GM19395 (cell line): Measurements from ENCODE around the gene TBCD.

ENCODE experiments used
- ATAC-seq: cut with Tn5 transposase; IDR thresholded peaks from one replicate; pipeline ENCODE4 v1.9.1; 2021; ENCODE audit warnings: mild to moderate bottlenecking, moderate library complexity; ENCODE audit not compliant: unreplicated experiment

Gene TBCD

DNA sequence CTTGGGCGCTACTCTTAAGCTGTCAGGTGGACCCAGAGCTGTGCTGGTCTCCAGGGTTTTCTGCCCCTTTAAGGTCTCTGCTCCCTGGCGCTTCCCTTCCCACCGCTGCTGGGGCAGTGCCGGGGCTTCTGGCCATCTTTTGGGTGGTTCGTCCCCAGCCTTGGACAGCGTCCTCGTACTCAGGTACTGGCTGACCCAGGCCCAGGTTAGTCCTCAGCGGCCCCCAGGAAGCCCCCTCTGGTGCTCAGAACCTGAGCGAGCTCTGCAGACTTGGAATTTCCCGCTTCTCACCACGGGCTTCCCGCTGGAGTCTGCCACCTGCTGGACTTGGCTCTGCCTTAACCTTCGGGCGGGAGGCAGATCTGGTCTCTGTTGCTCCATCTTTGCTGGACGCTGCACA, 182.0 kb downstream of the TBCD start:
- ATAC-seq: no peak

DNA sequence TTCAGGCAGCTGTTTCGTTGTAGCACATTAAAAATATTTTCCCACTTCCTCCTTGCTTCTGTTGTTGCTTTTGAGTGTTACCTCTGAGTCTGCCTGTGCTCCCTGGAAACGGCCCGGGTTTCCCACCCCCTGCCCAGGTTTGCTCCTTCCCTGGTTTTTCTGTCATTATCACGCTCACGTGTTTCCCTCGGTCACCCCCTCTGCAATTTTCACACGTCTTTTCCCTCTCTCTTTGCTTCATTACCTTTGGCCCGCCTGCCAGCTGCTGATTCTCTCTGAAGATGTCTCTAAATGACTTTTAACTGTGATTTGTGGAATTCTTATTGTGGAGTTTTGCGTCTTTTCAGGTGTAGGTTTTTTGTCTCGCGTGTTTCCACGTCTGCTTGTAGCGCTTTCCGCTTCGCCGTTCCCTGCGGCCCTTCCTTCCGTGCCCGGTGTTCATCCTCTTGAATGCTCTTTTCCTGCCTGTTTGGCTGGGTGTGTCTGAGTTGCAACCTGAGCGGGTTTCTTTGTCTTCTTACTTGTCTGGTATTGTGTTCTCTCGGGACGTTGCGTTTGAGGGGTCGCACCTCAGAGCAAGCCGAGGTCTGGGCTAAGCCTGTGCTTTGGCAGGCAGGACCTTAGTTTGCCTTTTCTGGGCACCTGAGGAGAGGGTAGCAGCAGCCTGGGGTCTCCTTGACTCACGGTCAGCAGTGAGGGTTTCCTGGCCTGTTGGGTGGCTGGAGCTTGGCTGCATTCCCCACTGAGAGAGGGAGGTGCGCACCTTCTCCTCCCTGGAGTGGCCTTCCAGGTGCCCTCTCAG, 184.3 kb downstream of the TBCD start:
- no peak for ATAC-seq

DNA sequence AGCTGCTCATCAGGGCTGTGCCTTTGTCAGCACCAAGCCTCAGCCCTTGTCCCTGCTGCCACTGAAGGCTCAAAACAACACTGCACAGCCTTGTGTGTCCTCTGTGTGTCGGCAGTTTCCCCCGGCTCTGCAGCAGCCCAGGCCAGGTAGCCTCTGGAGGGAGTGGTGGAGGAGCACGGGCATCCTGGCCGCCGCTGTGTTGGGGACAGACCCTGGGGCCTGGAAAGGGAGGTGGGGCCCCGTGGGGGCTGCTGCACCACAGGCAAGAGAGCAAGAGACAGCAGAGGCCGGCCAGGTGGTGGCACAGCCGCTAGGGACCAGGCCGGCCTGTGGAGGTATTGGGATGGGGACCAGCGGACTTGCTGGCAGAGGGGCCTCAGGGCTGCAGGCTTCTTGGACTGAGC, 184.9 kb downstream of the TBCD start:
- ATAC-seq: no peak

DNA sequence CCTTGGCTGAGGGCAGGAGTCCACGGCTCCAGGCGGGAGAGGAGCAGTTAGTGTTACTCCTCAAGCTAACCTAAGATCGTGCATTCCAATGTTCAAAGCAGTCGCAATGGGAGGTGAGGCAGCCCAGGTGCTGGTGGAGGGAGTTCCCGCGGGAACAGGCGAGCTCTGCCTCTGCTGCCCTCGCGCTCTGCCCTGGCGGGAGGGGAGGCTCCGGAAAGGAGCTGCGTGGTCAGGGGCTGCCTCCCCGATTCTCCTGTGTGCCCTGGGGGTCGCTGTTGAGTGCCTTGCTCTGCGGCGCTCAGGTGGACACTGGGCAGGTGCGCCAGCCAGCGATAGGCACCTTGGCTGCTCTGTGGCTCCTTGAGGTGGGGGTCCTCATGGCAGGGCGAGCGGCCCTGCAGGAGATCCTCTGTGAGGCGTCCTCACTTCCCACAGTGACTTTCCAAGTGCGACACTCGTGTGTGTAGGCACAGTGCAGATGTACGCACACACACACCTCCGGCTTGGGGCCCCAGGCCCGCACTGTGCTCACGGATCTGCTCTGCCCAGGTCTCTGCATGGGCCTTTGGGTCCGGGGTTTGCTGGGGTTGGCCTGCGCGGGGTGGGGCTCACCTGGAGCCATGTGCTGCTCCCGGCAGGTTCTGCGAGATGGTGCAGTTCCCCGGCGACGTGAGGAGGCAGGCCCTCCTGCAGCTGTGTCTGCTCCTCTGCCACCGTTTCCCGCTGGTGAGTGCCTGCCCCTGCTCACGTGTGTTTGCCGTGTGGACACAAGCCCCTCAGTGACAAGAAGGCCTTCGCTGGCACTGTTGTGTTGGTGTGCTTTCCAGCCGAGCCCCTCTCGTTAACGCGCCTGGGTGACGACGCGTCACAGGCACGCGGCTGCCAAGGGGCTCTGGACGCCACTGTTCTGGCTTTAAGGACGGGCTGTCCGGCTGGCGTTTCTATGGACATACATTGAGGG, 185.8 kb downstream of the TBCD start:
- no peak for ATAC-seq

DNA sequence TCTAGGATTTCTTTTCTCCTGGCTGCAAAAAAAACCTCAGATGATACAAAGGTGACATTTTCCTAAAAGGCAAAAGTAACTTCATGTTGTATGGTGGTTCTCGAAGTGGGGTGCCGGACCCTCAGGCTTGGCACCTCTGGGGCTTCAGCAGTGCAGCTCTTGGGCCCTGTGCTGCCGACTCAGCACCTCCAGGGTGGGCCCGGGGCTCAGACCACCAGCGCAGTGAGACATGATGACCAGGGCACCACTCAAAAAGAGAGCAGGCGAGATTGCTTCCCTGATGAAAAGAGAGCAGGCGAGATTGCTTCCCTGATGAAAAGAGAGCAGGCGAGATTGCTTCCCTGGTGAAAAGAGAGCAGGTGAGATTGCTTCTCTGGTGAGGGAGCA, 186.6 kb downstream of the TBCD start:
- no peak for ATAC-seq

DNA sequence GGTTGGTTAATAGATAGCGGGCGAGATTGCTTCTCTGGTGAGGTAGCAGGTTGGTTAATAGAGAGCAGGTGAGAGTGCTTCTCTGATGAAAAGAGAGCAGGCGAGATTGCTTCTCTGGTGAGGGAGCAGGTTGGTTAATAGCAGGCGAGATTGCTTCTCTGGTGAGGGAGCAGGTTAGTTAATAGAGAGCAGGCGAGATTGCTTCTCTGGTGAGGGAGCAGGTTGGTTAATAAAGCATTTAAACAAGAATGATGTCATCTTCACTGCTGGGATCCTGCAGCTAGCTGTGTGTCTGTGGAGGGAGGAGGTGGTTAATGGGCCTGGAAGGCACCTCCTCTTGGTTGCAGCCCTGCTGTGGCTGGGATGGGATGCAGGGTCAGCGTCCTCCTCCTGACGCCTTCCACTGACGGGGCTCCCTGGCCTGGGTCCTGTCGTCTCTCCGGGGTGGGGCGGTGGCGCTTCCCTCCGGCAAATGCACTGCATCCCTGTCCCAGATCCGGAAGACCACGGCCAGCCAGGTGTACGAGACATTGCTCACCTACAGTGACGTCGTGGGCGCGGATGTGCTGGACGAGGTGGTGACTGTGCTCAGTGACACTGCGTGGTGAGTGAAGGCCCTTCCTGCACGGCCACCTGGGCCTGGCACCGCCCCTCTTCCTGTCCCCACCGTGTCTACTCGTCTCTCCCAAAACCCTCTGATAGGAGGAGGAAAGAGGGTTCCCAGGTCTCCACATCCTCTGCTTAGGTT, 187.2 kb downstream of the TBCD start:
- no peak for ATAC-seq

DNA sequence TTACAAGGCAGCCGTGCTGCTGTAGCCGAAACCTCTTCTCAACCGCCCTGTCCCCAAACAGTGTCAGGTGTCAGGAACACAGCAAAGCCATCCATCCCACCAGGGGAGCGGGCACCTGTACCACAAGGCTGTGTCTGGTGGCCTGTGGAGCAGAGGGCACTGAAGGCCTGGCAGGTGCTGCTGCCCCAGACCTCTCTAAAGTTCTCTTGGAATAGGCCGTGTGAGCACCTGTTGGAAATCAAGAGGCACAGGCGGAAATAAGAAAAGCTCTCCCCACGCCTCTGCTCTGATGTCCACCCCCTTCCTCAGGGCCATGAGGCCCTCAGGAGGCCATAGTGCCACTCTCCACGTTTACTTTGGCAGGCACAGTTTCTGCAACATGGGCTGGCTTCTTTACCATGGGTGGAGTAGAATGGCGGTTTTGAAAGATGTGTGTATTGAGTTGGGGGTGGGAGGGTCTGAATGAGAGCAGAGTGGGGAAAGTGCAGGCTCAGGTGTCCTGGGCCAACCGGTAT, 187.8 kb downstream of the TBCD start:
- no peak for ATAC-seq

DNA sequence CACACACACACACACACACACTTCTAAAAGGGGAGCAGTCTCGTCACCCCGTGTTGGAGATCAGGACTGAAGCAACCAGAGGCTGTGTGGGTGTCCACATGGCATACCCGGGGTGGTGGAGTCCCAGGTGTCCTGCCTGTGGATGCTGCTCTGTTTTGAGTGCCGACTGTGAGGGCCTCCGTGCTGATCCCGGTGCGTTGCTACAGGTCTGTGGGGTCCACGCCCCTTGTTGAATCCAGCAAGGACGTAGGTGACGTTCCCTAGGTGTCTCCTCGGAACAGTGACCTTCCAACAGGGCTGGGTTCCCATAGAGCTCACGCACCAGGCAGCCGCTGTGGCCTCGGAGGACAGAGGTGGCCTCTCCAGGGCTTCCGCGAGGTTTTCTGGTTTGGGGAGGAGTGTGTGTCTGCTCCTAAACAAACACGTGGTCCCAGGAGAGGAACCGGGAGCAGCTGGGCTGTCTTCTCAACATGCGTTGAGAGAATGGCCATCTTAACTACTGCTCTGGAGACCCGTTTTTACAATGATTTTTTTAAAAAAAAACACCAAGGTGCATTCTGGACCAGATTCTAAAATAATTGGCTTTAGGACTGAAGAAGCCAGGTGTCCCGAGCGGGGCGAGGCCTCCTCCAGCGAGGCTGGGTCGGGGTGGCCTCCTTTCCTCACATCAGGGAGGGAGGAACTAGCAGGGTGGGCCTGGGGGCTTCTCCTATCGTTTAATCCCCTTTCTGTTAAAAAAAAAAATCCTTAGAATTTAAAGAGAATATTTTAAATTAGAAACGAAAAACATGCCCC, 188.6 kb downstream of the TBCD start:
- ATAC-seq: no peak

DNA sequence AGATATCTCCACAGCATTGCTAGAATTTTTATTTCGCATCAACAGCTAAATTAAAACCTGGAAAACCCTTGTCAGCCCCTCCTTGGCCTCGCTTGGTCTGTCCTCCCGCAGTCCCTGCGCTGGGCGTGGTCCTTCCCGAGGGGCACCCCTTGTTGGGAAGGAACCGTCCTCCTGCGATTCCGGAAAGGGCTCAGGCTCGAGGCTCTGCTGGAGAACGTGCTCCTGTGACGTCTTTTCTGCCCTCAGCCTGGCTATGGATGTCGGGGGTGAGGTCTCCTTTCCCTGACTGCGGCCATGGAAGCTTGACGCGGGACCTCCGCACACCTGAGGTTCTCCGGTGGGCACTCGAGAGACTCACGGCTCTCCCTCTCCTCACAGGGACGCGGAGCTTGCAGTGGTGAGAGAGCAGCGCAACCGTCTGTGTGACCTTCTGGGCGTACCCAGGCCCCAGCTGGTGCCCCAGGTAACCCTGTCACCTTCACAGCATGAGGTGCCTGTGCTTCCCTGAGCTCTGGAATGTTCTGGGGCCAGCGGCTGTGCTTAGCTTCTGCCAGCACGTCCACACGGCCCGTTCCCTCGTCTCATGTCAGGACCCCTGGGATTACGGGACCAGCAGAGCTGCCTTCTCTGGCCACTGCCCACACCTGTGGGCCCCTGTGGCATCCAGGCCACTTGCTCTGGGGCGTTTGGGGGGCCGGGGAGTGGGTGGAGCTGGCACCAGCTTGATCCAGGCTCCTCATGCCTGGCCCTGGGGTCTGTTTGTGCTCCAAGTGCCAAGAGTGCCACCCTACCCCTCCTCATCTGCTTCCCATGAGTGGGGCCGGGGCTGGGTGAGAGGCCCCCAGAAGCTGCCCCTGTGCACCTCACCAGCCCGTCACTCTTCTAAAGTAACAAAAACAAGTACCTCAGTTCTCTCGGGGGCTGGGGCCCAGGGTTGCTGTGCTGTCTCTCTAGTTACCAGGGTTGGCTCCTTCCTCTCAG, 189.4 kb downstream of the TBCD start:
- no peak for ATAC-seq

DNA sequence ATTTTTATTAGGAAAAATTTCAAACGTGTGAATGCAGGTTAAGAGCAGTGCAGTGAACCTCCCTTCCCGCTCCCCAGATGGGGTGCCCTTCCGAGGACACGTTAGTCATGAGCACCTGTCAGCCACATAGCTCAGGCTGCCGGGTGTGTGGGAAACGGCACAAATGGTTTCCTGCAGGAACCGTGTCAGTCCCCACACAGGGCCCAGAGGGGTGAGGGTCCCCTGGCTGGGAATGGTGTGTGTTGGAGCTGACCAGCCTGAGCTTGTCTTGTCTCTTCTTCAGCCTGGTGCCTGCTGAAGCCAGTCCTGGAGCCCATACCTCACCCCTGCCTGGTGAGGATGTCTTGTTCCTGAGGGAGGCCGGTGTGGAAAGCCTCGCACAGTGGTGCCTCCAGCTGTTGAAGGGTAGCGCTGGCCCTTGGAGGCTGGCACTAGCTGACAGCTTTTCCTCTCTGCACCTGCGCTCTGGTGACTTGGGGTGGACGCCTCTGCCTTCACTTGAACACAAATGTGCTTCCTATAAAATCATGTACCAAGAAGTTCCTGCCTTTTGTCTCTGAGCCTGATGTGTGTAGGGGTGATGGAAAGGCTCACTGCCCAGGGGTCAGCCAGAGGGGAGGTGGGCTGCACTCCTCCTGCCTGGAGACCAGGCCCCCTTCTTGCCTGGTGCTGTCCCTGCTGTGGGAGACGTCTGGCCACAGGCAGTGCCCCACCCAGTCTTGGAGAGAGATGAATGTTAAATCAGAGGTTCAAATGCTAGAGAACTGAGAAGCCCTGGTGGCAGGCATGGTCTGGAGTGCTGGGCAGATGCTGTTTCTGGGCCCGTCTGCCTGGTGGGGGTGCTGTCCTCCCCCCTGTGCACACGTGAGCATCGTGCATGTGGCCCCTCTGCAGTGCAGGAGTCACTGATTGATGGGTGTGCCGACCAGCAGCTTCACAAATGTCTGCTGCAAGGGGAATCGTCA, 190.6 kb downstream of the TBCD start:
- no peak for ATAC-seq

DNA sequence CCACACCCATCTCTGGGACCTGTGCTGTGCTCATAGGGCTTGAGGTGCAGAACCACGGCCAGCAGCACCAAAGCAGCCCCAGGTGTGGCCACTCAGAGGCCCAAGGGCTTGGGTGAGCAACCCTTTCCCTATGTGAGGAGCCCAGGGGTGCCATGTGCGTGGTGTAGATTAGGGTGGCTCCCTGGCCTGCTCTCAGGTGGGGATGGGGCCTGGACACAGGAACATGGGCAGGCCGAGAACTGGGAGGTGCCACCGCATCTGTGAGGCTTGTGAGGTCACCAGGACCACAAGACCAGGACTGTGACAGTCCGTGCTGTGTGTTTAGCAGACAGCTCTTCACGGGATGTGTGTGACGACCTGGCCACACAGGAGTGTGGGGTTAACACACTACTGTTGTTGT, 191.5 kb downstream of the TBCD start:
- no peak for ATAC-seq

DNA sequence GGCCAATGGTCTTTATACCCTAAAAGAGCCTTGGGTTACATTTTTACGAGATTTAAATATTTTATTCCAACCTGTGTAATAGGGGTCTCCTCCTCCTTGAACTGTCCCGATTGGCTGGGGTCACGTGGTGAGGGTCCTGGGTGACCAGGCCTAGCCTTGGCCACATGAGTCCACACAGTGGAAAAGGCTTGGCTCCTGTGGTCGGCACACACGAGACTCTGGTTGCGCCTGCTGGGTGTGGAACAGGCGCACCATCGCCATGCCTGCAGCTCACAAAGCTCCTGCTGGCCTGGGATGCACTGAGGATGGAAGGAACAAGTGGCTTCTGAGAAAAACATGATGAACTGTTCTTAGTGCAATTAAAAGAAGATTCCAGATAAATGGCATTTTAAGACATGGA, 191.9 kb downstream of the TBCD start:
- no peak for ATAC-seq

DNA sequence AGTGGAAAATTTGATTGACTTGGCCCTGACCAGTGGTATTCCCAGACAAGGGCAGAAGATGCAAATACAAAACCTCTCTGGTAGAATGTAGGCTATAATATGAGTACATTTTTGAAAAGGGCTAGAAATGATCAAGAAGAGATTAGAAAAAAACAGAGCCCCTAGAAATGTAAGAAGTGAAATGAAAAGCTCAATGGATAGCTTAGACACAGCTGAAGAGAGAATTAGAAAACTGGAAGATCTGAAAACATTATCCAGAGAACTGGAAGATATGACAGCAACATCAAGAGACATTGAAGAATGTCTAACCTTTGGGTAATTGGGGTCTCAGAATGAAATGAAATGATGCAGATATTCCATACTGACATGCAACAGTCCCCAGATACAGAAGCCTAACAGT, 193.1 kb downstream of the TBCD start:
- no peak for ATAC-seq

DNA sequence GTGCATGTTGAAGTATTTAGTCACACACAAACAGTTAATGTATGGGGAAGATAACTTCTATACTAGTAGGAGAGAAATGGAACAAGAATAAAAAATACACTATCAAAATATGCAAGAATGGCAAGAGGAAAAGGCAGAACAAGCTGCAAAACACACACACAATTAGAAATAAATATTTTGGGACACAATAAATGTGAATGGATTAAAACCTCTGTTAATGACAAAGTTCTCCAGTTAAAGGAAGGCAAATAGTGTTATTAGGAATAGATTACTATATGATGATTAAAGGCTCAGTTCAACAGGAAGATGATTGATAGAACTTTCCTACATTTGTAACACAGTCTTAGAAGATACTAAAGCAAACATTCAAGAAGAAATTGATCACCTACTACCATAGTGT, 194.2 kb downstream of the TBCD start:
- ATAC-seq: no peak

DNA sequence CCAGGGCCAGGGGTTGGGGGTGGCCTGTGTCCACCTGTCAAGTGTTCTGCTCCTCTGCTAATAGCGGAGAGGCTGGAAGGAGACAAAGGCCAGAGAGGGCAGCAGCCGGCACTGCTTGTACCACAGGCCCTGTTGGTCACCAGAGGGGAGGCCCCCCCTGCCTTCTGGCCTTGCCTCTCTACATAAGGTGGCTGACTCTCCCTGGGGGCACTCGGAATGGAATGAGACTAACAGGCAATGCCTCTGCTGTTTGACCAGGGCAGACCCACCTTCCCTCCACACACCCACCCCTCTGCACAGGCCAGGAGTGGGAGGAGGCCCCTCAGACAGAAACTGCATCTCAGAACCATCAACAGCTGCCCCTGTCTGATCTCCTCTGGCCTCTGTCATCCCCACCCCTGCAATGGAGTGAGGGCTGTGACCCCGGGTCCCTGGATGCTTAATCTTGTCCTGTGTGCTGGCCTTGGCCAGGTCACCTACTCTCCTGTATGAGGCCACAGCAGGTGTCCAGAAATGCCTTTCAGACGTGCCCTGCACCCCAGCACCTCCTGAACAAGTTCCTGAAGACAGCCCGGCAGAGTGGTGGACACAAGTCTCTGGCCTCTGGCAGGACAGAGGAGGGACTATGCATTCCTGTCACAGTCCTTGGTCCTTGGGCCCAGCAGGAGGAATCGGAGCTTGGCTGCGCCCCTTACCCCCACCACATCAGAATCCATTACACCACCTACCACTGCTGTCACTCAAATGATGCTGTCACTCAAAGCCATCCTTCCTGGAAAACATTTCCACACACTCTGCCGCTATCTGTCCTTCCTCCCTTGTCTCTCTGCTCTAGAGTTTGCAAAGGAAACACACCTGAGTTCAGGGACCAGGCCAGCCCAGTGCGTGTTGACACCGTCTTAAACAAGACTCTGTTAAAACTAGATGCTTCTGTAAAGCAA, 195.5 kb downstream of the TBCD start:
- ATAC-seq: no peak

DNA sequence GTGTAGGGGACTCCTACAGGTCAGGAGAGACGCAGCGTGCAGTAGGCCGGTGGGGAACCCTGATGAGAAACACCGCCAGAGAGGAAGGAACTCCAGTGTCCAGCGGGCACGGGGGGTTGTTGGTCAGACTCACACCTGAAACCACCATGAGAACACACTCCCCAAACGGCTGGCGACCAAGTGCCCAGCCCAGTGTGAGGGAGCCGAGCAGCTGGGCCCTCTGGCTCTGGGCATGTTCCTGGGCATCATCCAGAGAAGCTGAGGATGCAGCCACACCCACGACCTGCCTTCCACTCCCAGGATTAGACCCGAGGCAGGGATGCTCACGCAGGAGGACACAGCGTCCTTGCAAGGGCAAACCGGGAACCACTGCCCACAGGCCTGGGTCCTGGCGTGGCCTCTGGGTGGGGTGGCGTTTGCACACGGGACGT, 196.2 kb downstream of the TBCD start:
- ATAC-seq: no peak

DNA sequence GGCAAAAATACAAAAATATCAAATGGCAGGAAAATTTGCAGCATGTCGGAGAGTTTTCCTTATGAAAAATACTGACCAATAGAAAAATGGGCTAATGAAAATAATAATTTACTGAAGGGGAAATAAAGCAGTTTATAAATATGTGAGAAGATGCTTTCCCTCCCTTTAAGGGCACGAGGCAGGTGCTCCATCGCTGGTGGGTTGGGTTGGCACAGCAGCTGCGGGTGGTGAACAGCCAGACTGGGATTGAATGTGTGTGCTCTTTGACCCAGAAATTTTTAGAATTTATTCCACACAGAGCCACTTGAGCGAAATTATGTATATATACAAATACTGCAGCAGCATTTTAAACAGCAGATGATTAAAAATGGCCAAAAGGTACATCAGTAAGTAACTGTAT, 197.1 kb downstream of the TBCD start:
- no peak for ATAC-seq
